Smooth muscle cell (in vitro differentiated cells): ENCODE measurements around the gene LRP1. TPM values are rescaled to one million over a fixed set of nuclear protein-coding genes. Genes with fewer than 3 reads are reported as not detected.

Source experiments
- DNase-seq: peaks from one replicate; lab custom pipeline; 2025; ENCODE audit not compliant: unreplicated experiment; lab: John Stamatoyannopoulos, UW
- H2AFZ ChIP-seq: fragments of 200-600 bp; sonication (generic); 2 replicates; pipeline ENCODE4 v1.6.0; 2016; ENCODE audit warnings: antibody characterized with exemption, low read depth, mild to moderate bottlenecking
- H3F3A ChIP-seq: fragments of 200-600 bp; sonication (generic); 2 replicates; pipeline ENCODE4 v1.6.0; 2017; ENCODE audit warnings: antibody characterized with exemption, low read depth
- H3K27ac ChIP-seq: fragments of 200-600 bp; sonication (generic); 2 replicates; pipeline ENCODE4 v1.5.1; 2016; ENCODE audit warnings: low read depth, mild to moderate bottlenecking
- H3K27me3 ChIP-seq: fragments of 200-600 bp; sonication (generic); 2 replicates; pipeline ENCODE4 v1.6.1; 2016; ENCODE audit warnings: low read depth, mild to moderate bottlenecking
- H3K36me3 ChIP-seq: fragments of 200-600 bp; sonication (generic); 2 replicates; pipeline ENCODE4 v1.5.1; 2016; ENCODE audit warnings: low read depth
- H3K4me1 ChIP-seq: fragments of 200-600 bp; sonication (generic); 2 replicates; pipeline ENCODE4 v1.5.1; 2016; ENCODE audit warnings: low read depth
- H3K4me2 ChIP-seq: fragments of 200-600 bp; sonication (generic); 2 replicates; pipeline ENCODE4 v1.6.0; 2016; ENCODE audit warnings: mild to moderate bottlenecking
- H3K4me3 ChIP-seq: fragments of 200-600 bp; sonication (generic); 2 replicates; pipeline ENCODE4 v1.5.1; 2016; ENCODE audit warnings: mild to moderate bottlenecking
- H3K79me2 ChIP-seq: fragments of 200-600 bp; sonication (generic); 2 replicates; pipeline ENCODE4 v1.6.0; 2016; ENCODE audit warnings: low read depth, mild to moderate bottlenecking
- H3K9ac ChIP-seq: fragments of 200-600 bp; sonication (generic); 2 replicates; pipeline ENCODE4 v1.6.0; 2016; ENCODE audit warnings: low read depth
- H3K9me3 ChIP-seq: fragments of 200-600 bp; sonication (generic); replicated peaks from 2 replicates; pipeline ENCODE4 v1.5.1; 2016; ENCODE audit warnings: low read depth
- H4K20me1 ChIP-seq: fragments of 200-600 bp; sonication (generic); 2 replicates; pipeline ENCODE4 v1.6.0; 2016; ENCODE audit warnings: low read depth
- WGBS: methylation state at CpG from one replicate; pipeline ENCODE4 v1.1.7; 2016; ENCODE audit warnings: low lambda C conversion rate; 5-methylcytosine and 5-hydroxymethylcytosine counted together
- polyA plus RNA-seq: library from polyadenylated mRNA; unstranded; fragments of >200 nt; fragmentation: Nextera tagmentation; extraction: Ambion mirVana; gene quantifications from 2 replicates; pipeline ENCODE4 v1.2.1, GENCODE V29; 2016
- total RNA-seq: library from RNA; depleted of rRNA; stranded (reverse); fragments of >200 nt; gene quantifications from 2 replicates; pipeline ENCODE4 v1.2.3, GENCODE V29; 2014
- TF ChIP-seq, protein P1 (sequence below): fragments of 200-600 bp; sonication (generic); IDR thresholded peaks from 2 replicates; pipeline ENCODE4 v1.5.1; 2017; ENCODE audit warnings: borderline replicate concordance, mild to moderate bottlenecking, antibody characterized with exemption; ENCODE audit not compliant: insufficient read depth, poor library complexity, severe bottlenecking

LRP1 gene
- total and polyA plus RNA-seq, 2 experiments from 2014 or later: 75.3 to 95.4 TPM

DNA sequence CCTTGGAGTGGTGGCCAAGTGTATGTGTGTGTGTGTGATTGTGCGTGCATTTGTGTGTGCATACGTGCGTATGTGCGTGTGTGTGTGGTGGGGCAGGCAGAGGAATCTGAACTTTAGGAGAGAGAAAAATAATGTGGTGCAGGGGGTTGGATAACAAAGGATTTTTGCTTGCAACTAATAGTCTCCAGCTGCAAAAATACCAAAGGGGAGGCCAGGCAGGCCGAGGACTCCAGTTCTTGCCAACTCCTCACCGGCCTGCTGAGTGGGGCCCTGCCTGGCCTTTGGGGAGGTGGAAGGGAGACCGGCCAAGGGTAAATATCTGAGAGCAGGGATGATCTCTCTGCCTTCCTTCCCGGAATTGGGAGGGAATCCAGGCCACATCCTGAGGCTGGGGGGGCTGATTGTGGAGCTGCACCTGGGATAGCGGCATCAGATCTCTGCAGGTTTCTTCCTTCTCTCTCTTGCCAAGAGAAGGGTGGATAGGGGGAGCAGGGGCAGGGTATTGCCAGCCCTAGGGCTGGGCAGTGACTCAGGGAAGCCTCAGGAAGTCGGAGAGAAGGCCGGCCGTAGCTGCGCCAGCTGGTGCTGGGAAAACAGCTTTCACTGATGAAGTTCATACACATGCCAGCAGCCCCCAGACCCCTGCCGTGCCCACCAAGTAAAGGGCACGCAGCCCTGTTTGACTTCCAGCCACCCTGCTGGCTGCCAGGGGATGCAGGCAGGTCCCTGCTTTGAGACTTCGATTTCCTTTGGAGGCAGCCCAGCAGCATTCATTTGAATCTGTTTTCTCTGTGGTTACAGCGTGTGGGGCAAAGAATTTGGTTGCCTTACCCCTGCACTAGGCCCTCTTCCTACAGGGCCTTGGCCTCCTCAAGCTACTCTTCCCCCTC lies 23.7 kb downstream of the LRP1 start:
- Histone ChIP-seq H3K27ac (no peak overlapping the region), H3K4me2 (no peak overlapping the region), H3K9ac (no peak overlapping the region), H4K20me1 (peaks cover 98% of the 10 kb centered on the region), H3F3A (no peaks in the 10 kb centered on the region), H3K36me3 (peaks cover 6% of the 10 kb centered on the region), H3K27me3 (no peaks in the 10 kb centered on the region), H3K4me1 (no peaks in the 10 kb centered on the region), H3K4me3 (no peak overlapping the region), H2AFZ (no peak overlapping the region), H3K79me2 (peaks cover 17% of the 10 kb centered on the region), H3K9me3 (no peaks in the 10 kb centered on the region)
- WGBS: 93% methylated on average over 17 of the region's 17 CpGs
- DNase-seq: no peak
- TF ChIP-seq, protein P1, sequence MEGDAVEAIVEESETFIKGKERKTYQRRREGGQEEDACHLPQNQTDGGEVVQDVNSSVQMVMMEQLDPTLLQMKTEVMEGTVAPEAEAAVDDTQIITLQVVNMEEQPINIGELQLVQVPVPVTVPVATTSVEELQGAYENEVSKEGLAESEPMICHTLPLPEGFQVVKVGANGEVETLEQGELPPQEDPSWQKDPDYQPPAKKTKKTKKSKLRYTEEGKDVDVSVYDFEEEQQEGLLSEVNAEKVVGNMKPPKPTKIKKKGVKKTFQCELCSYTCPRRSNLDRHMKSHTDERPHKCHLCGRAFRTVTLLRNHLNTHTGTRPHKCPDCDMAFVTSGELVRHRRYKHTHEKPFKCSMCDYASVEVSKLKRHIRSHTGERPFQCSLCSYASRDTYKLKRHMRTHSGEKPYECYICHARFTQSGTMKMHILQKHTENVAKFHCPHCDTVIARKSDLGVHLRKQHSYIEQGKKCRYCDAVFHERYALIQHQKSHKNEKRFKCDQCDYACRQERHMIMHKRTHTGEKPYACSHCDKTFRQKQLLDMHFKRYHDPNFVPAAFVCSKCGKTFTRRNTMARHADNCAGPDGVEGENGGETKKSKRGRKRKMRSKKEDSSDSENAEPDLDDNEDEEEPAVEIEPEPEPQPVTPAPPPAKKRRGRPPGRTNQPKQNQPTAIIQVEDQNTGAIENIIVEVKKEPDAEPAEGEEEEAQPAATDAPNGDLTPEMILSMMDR: no peak

- Histone ChIP-seq H3K9me3 (no peaks in the 10 kb centered on the region), H3K4me1 (no peaks in the 10 kb centered on the region), H3K27me3 (no peaks in the 10 kb centered on the region), H3K4me2 (no peak overlapping the region), H3K36me3 (peaks cover 6% of the 10 kb centered on the region), H4K20me1 (peaks cover 98% of the 10 kb centered on the region), H3F3A (no peaks in the 10 kb centered on the region), H3K9ac (no peak overlapping the region), H2AFZ (no peak overlapping the region), H3K27ac (no peak overlapping the region), H3K79me2 (peaks cover 21% of the 10 kb centered on the region), H3K4me3 (no peak overlapping the region)
- TF ChIP-seq, protein P1: no peak
- WGBS: 98% methylated on average over 4 of the region's 4 CpGs
- DNase-seq: no peak
Observed at GRCh38 chr12:57152639-57153038, 24.4 kb downstream of the LRP1 start.

DNA sequence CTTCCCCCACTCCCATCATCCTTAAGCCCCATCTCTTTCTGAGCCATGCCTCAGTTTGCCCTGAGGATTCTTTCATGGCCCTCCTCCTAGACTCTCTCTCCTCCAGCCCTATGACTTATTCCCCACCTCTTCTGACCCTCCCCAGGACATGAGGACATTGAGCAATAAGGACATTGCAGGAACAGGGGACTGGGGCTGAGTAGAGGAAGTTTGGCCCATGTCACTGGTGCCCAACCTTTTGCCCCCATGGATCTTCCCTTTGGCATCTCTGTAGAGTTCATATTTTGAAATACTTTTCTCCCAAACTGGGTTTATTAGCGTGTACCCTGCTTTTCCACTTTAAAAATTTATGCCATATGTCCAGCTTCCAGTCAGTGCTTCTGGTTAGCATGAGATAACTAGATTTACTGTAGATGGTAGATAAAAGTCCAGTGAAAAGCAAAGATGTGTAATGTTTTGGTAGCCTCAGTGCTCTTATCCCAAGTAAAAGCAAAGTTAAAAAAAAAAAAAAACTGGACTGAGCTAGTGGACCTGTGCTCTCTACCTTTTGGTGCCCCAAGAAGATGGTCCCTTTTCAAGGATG lies 25.2 kb downstream of the LRP1 start:
- TF ChIP-seq, protein P1: no peak
- DNase-seq: no peak

More for the DNA sequence above, 25.2 kb downstream of the LRP1 start:
- peaks cover 98% of the 10 kb centered on the region for H4K20me1 ChIP-seq
- peaks cover 16% of the 10 kb centered on the region for H3K79me2 ChIP-seq
- no peaks in the 10 kb centered on the region for H3K27me3 ChIP-seq
- no peak overlapping the region for H3K27ac ChIP-seq
- H3K4me2 ChIP-seq: no peak overlapping the region
- H3F3A ChIP-seq: no peaks in the 10 kb centered on the region
- H3K4me1 ChIP-seq: no peaks in the 10 kb centered on the region
- H3K4me3 ChIP-seq: no peak overlapping the region
- H3K9me3 ChIP-seq: no peaks in the 10 kb centered on the region
- peaks cover 6% of the 10 kb centered on the region for H3K36me3 ChIP-seq
- no peak overlapping the region for H2AFZ ChIP-seq
- no peak overlapping the region for H3K9ac ChIP-seq
- 97% methylated on average over 1 of the region's 1 CpG for WGBS
